SK-N-SH (cell line): ENCODE results near the gene EIF2D. TPM values are rescaled to one million over a fixed set of nuclear protein-coding genes. Genes with fewer than 3 reads are reported as not detected.

Experiments used
- CTCF ChIA-PET: fragments of 300-600, 350-600 bp; formaldehyde crosslinking; extraction: SDS; loops from one replicate; lab custom pipeline; 2021; lab: Yijun Ruan, JAX
- POLR2A ChIA-PET: fragments of 350-600 bp; sonication (Branson Sonifier 250); formaldehyde crosslinking; extraction: SDS; loops from one replicate; lab custom pipeline; 2020; ENCODE audit warnings: antibody characterized with exemption, inconsistent platforms; lab: Yijun Ruan, JAX
- DNase-seq: peaks from one replicate; pipeline ENCODE4 v3.0.0; 2012
- H2AFZ ChIP-seq: fragments of 200-600 bp; sonication (generic); 2 replicates; pipeline ENCODE4 v1.8.1; 2016; ENCODE audit warnings: antibody characterized with exemption, mild to moderate bottlenecking, low read depth
- H3F3A ChIP-seq: fragments of 200-600 bp; sonication (generic); replicated peaks from 2 replicates; pipeline ENCODE3; 2016; ENCODE audit warnings: antibody characterized with exemption, mild to moderate bottlenecking; ENCODE audit not compliant: insufficient read depth
- H3K27ac ChIP-seq, 2 experiments: fragments of 200-500 bp in 1 of 2; fragments of 200-600 bp in 1 of 2; sonication (Bioruptor generic) in 1 of 2; sonication (generic), shearing (Covaris generic) in 1 of 2; 2 replicates each; pipeline versions ENCODE4 v1.5.1 to v1.6.1; 2014 to 2016; ENCODE audit warnings: low read depth in 2 of 2, inconsistent platforms in 1 of 2, low read length in 1 of 2, mild to moderate bottlenecking in 1 of 2, mixed read lengths in 1 of 2
- H3K27me3 ChIP-seq: fragments of 200-600 bp; sonication (generic), shearing (Covaris generic); 2 replicates; pipeline ENCODE4 v1.6.1; 2016; ENCODE audit warnings: mixed run types; ENCODE audit not compliant: insufficient read depth
- H3K36me3 ChIP-seq, 2 experiments: fragments of 200-500 bp in 1 of 2; fragments of 200-600 bp in 1 of 2; sonication (Bioruptor generic) in 1 of 2; sonication (generic) in 1 of 2; replicated peaks in 1 of 2; 2 replicates each; pipeline versions ENCODE3 to v1.5.1; 2014 to 2016; ENCODE audit warnings: low read length in 1 of 2, mild to moderate bottlenecking in 1 of 2; ENCODE audit not compliant: insufficient read depth in 2 of 2, control insufficient read depth in 1 of 2
- H3K4me1 ChIP-seq, 2 experiments: fragments of 200-500 bp in 1 of 2; fragments of 200-600 bp in 1 of 2; sonication (Bioruptor generic) in 1 of 2; sonication (generic), shearing (Covaris generic) in 1 of 2; 2 replicates each; pipeline versions ENCODE4 v1.5.1 to v1.6.1; 2014 to 2016; ENCODE audit warnings: low read depth in 1 of 2, low read length in 1 of 2, mixed run types in 1 of 2; ENCODE audit not compliant: insufficient read depth in 2 of 2, control insufficient read depth in 1 of 2
- H3K4me2 ChIP-seq: fragments of 200-600 bp; sonication (generic), shearing (Covaris generic); 2 replicates; pipeline ENCODE4 v1.6.1; 2017; ENCODE audit warnings: mixed run types
- H3K4me3 ChIP-seq, 2 experiments: fragments of 200-500 bp in 1 of 2; fragments of 200-600 bp in 1 of 2; sonication (Bioruptor generic) in 1 of 2; sonication (generic), shearing (Covaris generic) in 1 of 2; 2 replicates each; pipeline versions ENCODE4 v1.5.1 to v1.8.1; 2014 to 2016; ENCODE audit warnings: low read depth in 2 of 2, inconsistent platforms in 1 of 2, low read length in 1 of 2, mild to moderate bottlenecking in 1 of 2, mixed read lengths in 1 of 2, moderate library complexity in 1 of 2
- H3K79me2 ChIP-seq: fragments of 200-600 bp; sonication (generic); 2 replicates; pipeline ENCODE4 v1.8.1; 2017; ENCODE audit warnings: mild to moderate bottlenecking; ENCODE audit not compliant: insufficient read depth
- H3K9ac ChIP-seq: fragments of 200-600 bp; sonication (generic); 2 replicates; pipeline ENCODE4 v1.6.1; 2017; ENCODE audit warnings: mixed run types
- H3K9me2 ChIP-seq: fragments of 200-600 bp; sonication (generic); 2 replicates; pipeline ENCODE4 v1.6.1; 2017; ENCODE audit warnings: mixed run types
- H3K9me3 ChIP-seq: fragments of 200-600 bp; sonication (generic); 2 replicates; pipeline ENCODE4 v1.6.1; 2017; ENCODE audit warnings: mixed run types, mild to moderate bottlenecking, moderate library complexity
- H4K20me1 ChIP-seq: fragments of 200-600 bp; sonication (generic); 2 replicates; pipeline ENCODE4 v1.6.1; 2017; ENCODE audit warnings: mild to moderate bottlenecking, mixed run types; ENCODE audit not compliant: insufficient read depth
- CHD2 ChIP-seq: fragments of 150-350 bp; IDR thresholded peaks from 2 replicates; pipeline ENCODE4 v1.6.1; 2018; ENCODE audit warnings: low read length; ENCODE audit not compliant: partially characterized antibody
- ELF1 ChIP-seq: IDR thresholded peaks from 2 replicates; pipeline ENCODE4 v1.4.0; 2012
- EP300 ChIP-seq, 2 experiments: IDR thresholded peaks; 2 replicates each; pipeline versions ENCODE4 v1.4.0 to v1.6.1; 2012; ENCODE audit warnings: borderline replicate concordance in 1 of 2, low read depth in 1 of 2, low read length in 1 of 2
- FOSL2 ChIP-seq: IDR thresholded peaks from 2 replicates; pipeline ENCODE4 v1.4.0; 2012; ENCODE audit warnings: low read depth, mild to moderate bottlenecking, moderate library complexity, borderline replicate concordance
- FOXJ3 ChIP-seq: sonication (generic); formaldehyde crosslinking; IDR thresholded peaks from 2 replicates; pipeline ENCODE4 v1.5.1; 2020; ENCODE audit warnings: mild to moderate bottlenecking, missing genetic modification reagents
- GATA2 ChIP-seq: sonication (generic); formaldehyde crosslinking; IDR thresholded peaks from 2 replicates; pipeline ENCODE4 v1.5.0; 2020; ENCODE audit warnings: mild to moderate bottlenecking, missing genetic modification reagents
- IRF3 ChIP-seq: fragments of 150-350 bp; IDR thresholded peaks from 2 replicates; pipeline ENCODE4 v1.6.1; 2016; ENCODE audit warnings: mild to moderate bottlenecking, low read depth, low read length
- NFIC ChIP-seq: IDR thresholded peaks from 2 replicates; pipeline ENCODE4 v1.4.0; 2012; ENCODE audit warnings: borderline replicate concordance
- NRF1 ChIP-seq: IDR thresholded peaks from 2 replicates; pipeline ENCODE4 v1.6.1; 2012; ENCODE audit warnings: low read depth, mild to moderate bottlenecking, low read length
- RAD21 ChIP-seq: IDR thresholded peaks from 2 replicates; pipeline ENCODE4 v1.6.1; 2012; ENCODE audit warnings: mild to moderate bottlenecking, low read length
- RCOR1 ChIP-seq: fragments of 150-350 bp; IDR thresholded peaks from 2 replicates; pipeline ENCODE4 v1.6.1; 2017; ENCODE audit warnings: antibody characterized with exemption, low read length
- SMC3 ChIP-seq: IDR thresholded peaks from 2 replicates; pipeline ENCODE4 v1.6.1; 2012; ENCODE audit warnings: low read depth, low read length, improper control_type of control experiment
- TCF12 ChIP-seq: IDR thresholded peaks from 2 replicates; pipeline ENCODE4 v1.4.0; 2012
- TEAD4 ChIP-seq: IDR thresholded peaks from 2 replicates; pipeline ENCODE4 v1.4.0; 2012; ENCODE audit warnings: mild to moderate bottlenecking, borderline replicate concordance; ENCODE audit not compliant: insufficient read depth
- USF2 ChIP-seq: fragments of 150-350 bp; IDR thresholded peaks from 2 replicates; pipeline ENCODE4 v1.6.1; 2017; ENCODE audit warnings: antibody characterized with exemption, low read length, low read depth, borderline replicate concordance
- WGBS: methylation state at CpG from one replicate; pipeline ENCODE4 v1.1.6; 2017; ENCODE audit warnings: low lambda C conversion rate; 5-methylcytosine and 5-hydroxymethylcytosine counted together
- polyA plus RNA-seq, 3 experiments: library from polyadenylated mRNA; depleted of rRNA; stranded (reverse); fragments of >200 nt; gene quantifications; 2 replicates each; pipeline ENCODE4 v1.2.3, GENCODE V29; 2012
- TF ChIP-seq, protein P1 (sequence below): IDR thresholded peaks from 2 replicates; pipeline ENCODE4 v1.4.0; 2012; ENCODE audit warnings: low read depth, borderline replicate concordance
- TF ChIP-seq, protein P2 (sequence below): IDR thresholded peaks from 2 replicates; pipeline ENCODE4 v1.6.1; 2012; ENCODE audit warnings: mild to moderate bottlenecking, low read depth, low read length, moderate library complexity

The EIF2D gene
- polyA plus RNA-seq, 1 of the 3 experiments (the other 2 are of a cell fraction): 59.5 TPM

DNA sequence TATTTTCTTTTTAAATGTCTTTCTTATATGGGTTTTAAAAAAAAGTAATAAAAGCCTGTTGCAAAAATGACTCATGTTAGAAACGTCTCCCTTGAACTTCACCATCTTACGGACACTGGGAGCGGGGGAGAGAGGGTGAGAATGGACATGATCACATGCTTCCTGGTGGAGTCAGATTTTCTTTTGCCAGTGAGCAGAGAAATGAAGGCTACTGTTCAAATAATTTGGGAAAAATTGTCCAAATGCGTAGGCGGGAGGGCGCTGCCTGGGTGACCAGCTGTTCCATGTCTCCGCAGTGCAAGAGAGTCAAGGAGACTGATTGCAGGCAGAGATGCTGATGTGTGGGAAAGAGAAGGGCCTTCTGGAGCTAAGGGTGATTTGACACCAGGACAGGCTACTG, 23.1 kb downstream of the EIF2D start (continued):
- no peak for TF ChIP-seq IRF3
- TF ChIP-seq, protein P1, sequence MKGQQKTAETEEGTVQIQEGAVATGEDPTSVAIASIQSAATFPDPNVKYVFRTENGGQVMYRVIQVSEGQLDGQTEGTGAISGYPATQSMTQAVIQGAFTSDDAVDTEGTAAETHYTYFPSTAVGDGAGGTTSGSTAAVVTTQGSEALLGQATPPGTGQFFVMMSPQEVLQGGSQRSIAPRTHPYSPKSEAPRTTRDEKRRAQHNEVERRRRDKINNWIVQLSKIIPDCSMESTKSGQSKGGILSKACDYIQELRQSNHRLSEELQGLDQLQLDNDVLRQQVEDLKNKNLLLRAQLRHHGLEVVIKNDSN: 0 out of 2 replicates have a peak, but pooled peaks have one; percentile 56
- no peak for TF ChIP-seq USF2
- TF ChIP-seq FOSL2: peak; percentile 60
- no peak for TF ChIP-seq NFIC
- TF ChIP-seq, protein P2, sequence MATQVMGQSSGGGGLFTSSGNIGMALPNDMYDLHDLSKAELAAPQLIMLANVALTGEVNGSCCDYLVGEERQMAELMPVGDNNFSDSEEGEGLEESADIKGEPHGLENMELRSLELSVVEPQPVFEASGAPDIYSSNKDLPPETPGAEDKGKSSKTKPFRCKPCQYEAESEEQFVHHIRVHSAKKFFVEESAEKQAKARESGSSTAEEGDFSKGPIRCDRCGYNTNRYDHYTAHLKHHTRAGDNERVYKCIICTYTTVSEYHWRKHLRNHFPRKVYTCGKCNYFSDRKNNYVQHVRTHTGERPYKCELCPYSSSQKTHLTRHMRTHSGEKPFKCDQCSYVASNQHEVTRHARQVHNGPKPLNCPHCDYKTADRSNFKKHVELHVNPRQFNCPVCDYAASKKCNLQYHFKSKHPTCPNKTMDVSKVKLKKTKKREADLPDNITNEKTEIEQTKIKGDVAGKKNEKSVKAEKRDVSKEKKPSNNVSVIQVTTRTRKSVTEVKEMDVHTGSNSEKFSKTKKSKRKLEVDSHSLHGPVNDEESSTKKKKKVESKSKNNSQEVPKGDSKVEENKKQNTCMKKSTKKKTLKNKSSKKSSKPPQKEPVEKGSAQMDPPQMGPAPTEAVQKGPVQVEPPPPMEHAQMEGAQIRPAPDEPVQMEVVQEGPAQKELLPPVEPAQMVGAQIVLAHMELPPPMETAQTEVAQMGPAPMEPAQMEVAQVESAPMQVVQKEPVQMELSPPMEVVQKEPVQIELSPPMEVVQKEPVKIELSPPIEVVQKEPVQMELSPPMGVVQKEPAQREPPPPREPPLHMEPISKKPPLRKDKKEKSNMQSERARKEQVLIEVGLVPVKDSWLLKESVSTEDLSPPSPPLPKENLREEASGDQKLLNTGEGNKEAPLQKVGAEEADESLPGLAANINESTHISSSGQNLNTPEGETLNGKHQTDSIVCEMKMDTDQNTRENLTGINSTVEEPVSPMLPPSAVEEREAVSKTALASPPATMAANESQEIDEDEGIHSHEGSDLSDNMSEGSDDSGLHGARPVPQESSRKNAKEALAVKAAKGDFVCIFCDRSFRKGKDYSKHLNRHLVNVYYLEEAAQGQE: no peak
- TF ChIP-seq SMC3: no peak
- no peak for TF ChIP-seq EP300 (IDR thresholded peaks at IDR 0.05; ENCODE audit: borderline replicate concordance in 1 of 2, low read depth in 1 of 2, low read length in 1 of 2)
- TF ChIP-seq GATA2 (CRISPR knock-in tag): no peak
- no peak for TF ChIP-seq TEAD4
- TF ChIP-seq RAD21: no peak
- TF ChIP-seq CHD2: no peak
- TF ChIP-seq ELF1: no peak
- no peak for TF ChIP-seq RCOR1
- TF ChIP-seq, all 33 proteins: peak for 8

GRCh38 chr1:206588492-206588891, 23.8 kb downstream of the EIF2D start:
- peaks cover 5 to 25% of the 10 kb centered on the region in 2 experiments for H3K4me1 ChIP-seq
- no peaks in the 10 kb centered on the region for H3K9me2 ChIP-seq
- POLR2A ChIA-PET: no interaction called here
- H3K27me3 ChIP-seq: no peaks in the 10 kb centered on the region
- H3K79me2 ChIP-seq: no peaks in the 10 kb centered on the region
- no peak overlapping the region for H3K4me3 ChIP-seq
- peak overlapping the region; percentile 79 to 80; a peak in 3 of 4 replicates for H3K27ac ChIP-seq
- H4K20me1 ChIP-seq: no peaks in the 10 kb centered on the region
- H3K9me3 ChIP-seq: no peaks in the 10 kb centered on the region
- H3K9ac ChIP-seq: no peak overlapping the region; the same call in 1 of the 2 replicates
- TF ChIP-seq NRF1 (no peak), EP300 (IDR thresholded peaks at IDR 0.05; ENCODE audit: borderline replicate concordance in 1 of 2, low read depth in 1 of 2, low read length in 1 of 2) (no peak), TEAD4 (no peak), TCF12 (no peak), FOXJ3 (no peak), SMC3 (no peak)
- TF ChIP-seq, protein P1: no peak
- no peak overlapping the region for H2AFZ ChIP-seq
- peaks cover 24% of the 10 kb centered on the region for H3F3A ChIP-seq
- no peak for DNase-seq
- H3K36me3 ChIP-seq: peaks cover under 1 to 49% of the 10 kb centered on the region in 2 experiments
- WGBS: 91% methylated on average over 6 of the region's 6 CpGs
- H3K4me2 ChIP-seq: 0 out of 2 replicates have a peak overlapping the region, but pooled peaks have one; percentile 56
- CTCF ChIA-PET: interaction anchor here (0.6 to 12.7 kb wide), 4 partner anchors 24 to 98 kb away, joined by 3 to 241 read pairs (median 119); no protein-coding TSS in a partner anchor
